ENCODE results near the gene AP2B1. TPM values are rescaled to one million over a fixed set of nuclear protein-coding genes. Genes with fewer than 3 reads are reported as not detected.
"Not testable (repeated sequence)": the region's sequence is repeated elsewhere in the genome, so short reads cannot be mapped to it uniquely, and the experiment has no call there.

The AP2B1 gene
- total RNA-seq, 1 experiment from 2014 or later: 82.7 TPM

GRCh38 chr17:35745246-35745645 lies 158.1 kb downstream of the AP2B1 start:
- no peak overlapping the region for H3K4me3 ChIP-seq (ENCODE audit: low read length)
- DNase-seq: no peak
- H3K27ac ChIP-seq (ENCODE audit: low read length): no peak overlapping the region
- no peak overlapping the region for H2AFZ ChIP-seq (ENCODE audit: low read length)
- H4K20me1 ChIP-seq (ENCODE audit: insufficient read depth, low read depth, low read length): 0 out of 2 replicates have a peak, but pooled peaks cover 4% of the 10 kb centered on the region
- H3K79me2 ChIP-seq (ENCODE audit: low read length): no peaks in the 10 kb centered on the region
- H3K9me2 ChIP-seq (replicated peaks; ENCODE audit: insufficient read depth, low read length): no peaks in the 10 kb centered on the region
- H3K4me1 ChIP-seq (ENCODE audit: low read length): no peaks in the 10 kb centered on the region
- no peaks in the 10 kb centered on the region for H3K9me3 ChIP-seq (ENCODE audit: low read length)
- H3K27me3 ChIP-seq (ENCODE audit: low read length): no peaks in the 10 kb centered on the region
- H3K36me3 ChIP-seq (ENCODE audit: insufficient read depth, low read length): no peaks in the 10 kb centered on the region
- H3K4me2 ChIP-seq (ENCODE audit: low read depth, low read length, poor library complexity, severe bottlenecking): no peak overlapping the region
- no peak overlapping the region for H3K9ac ChIP-seq (ENCODE audit: low read length)

- H3K27me3 ChIP-seq (ENCODE audit: low read length): no peaks in the 10 kb centered on the region
- no peak overlapping the region for H3K27ac ChIP-seq (ENCODE audit: low read length)
- H3K79me2 ChIP-seq (ENCODE audit: low read length): no peaks in the 10 kb centered on the region
- no peak overlapping the region for H3K9ac ChIP-seq (ENCODE audit: low read length)
- H3K4me1 ChIP-seq (ENCODE audit: low read length): no peaks in the 10 kb centered on the region
- H2AFZ ChIP-seq (ENCODE audit: low read length): no peak overlapping the region
- no peak overlapping the region for H3K4me2 ChIP-seq (ENCODE audit: low read depth, low read length, poor library complexity, severe bottlenecking)
- DNase-seq: no peak
- no peaks in the 10 kb centered on the region for H3K36me3 ChIP-seq (ENCODE audit: insufficient read depth, low read length)
- H4K20me1 ChIP-seq (ENCODE audit: insufficient read depth, low read depth, low read length): 0 out of 2 replicates have a peak, but pooled peaks cover 4% of the 10 kb centered on the region
- H3K9me3 ChIP-seq (ENCODE audit: low read length): no peaks in the 10 kb centered on the region
- no peaks in the 10 kb centered on the region for H3K9me2 ChIP-seq (replicated peaks; ENCODE audit: insufficient read depth, low read length)
- no peak overlapping the region for H3K4me3 ChIP-seq (ENCODE audit: low read length)
Measured at GRCh38 chr17:35745749-35746320, 158.7 kb downstream of the AP2B1 start.

GRCh38 chr17:35747540-35748017 lies 160.5 kb downstream of the AP2B1 start:
- no peaks in the 10 kb centered on the region for H3K27me3 ChIP-seq (ENCODE audit: low read length)
- 0 out of 2 replicates have a peak, but pooled peaks cover 4% of the 10 kb centered on the region for H4K20me1 ChIP-seq (ENCODE audit: insufficient read depth, low read depth, low read length)
- H3K36me3 ChIP-seq (ENCODE audit: insufficient read depth, low read length): no peaks in the 10 kb centered on the region
- no peaks in the 10 kb centered on the region for H3K4me1 ChIP-seq (ENCODE audit: low read length)
- H3K4me2 ChIP-seq (ENCODE audit: low read depth, low read length, poor library complexity, severe bottlenecking): no peak overlapping the region
- no peaks in the 10 kb centered on the region for H3K79me2 ChIP-seq (ENCODE audit: low read length)
- H3K9ac ChIP-seq (ENCODE audit: low read length): no peak overlapping the region
- no peak overlapping the region for H2AFZ ChIP-seq (ENCODE audit: low read length)
- no peaks in the 10 kb centered on the region for H3K9me3 ChIP-seq (ENCODE audit: low read length)
- DNase-seq: peak; percentile 92
- no peak overlapping the region for H3K4me3 ChIP-seq (ENCODE audit: low read length)
- no peaks in the 10 kb centered on the region for H3K9me2 ChIP-seq (replicated peaks; ENCODE audit: insufficient read depth, low read length)
- no peak overlapping the region for H3K27ac ChIP-seq (ENCODE audit: low read length)

GRCh38 chr17:35748341-35748841 lies 161.3 kb downstream of the AP2B1 start:
- H3K27ac ChIP-seq (ENCODE audit: low read length): no peak overlapping the region
- H3K27me3 ChIP-seq (ENCODE audit: low read length): no peaks in the 10 kb centered on the region
- no peaks in the 10 kb centered on the region for H3K9me2 ChIP-seq (replicated peaks; ENCODE audit: insufficient read depth, low read length)
- H3K4me1 ChIP-seq (ENCODE audit: low read length): no peaks in the 10 kb centered on the region
- H3K4me2 ChIP-seq (ENCODE audit: low read depth, low read length, poor library complexity, severe bottlenecking): no peak overlapping the region
- no peaks in the 10 kb centered on the region for H3K79me2 ChIP-seq (ENCODE audit: low read length)
- no peaks in the 10 kb centered on the region for H3K9me3 ChIP-seq (ENCODE audit: low read length)
- no peak overlapping the region for H3K4me3 ChIP-seq (ENCODE audit: low read length)
- H4K20me1 ChIP-seq (ENCODE audit: insufficient read depth, low read depth, low read length): 0 out of 2 replicates have a peak, but pooled peaks cover 2% of the 10 kb centered on the region
- H3K36me3 ChIP-seq (ENCODE audit: insufficient read depth, low read length): no peaks in the 10 kb centered on the region
- no peak overlapping the region for H3K9ac ChIP-seq (ENCODE audit: low read length)
- no peak overlapping the region for H2AFZ ChIP-seq (ENCODE audit: low read length)
- no peak for DNase-seq

- Histone ChIP-seq H3K4me2 (ENCODE audit: low read depth, low read length, poor library complexity, severe bottlenecking) (no peak overlapping the region), H3K27me3 (ENCODE audit: low read length) (no peaks in the 10 kb centered on the region), H3K4me3 (ENCODE audit: low read length) (no peak overlapping the region), H2AFZ (ENCODE audit: low read length) (no peak overlapping the region), H3K79me2 (ENCODE audit: low read length) (no peaks in the 10 kb centered on the region), H3K9me3 (ENCODE audit: low read length) (no peaks in the 10 kb centered on the region), H3K4me1 (ENCODE audit: low read length) (no peaks in the 10 kb centered on the region), H3K9me2 (replicated peaks; ENCODE audit: insufficient read depth, low read length) (no peaks in the 10 kb centered on the region), H3K9ac (ENCODE audit: low read length) (no peak overlapping the region), H3K27ac (ENCODE audit: low read length) (no peak overlapping the region), H4K20me1 (ENCODE audit: insufficient read depth, low read depth, low read length) (no peaks in the 10 kb centered on the region), H3K36me3 (ENCODE audit: insufficient read depth, low read length) (no peaks in the 10 kb centered on the region)
- no peak for DNase-seq
Measured at GRCh38 chr17:35748979-35749378, 161.9 kb downstream of the AP2B1 start.

GRCh38 chr17:35749560-35750412 lies 162.7 kb downstream of the AP2B1 start:
- Histone ChIP-seq H2AFZ (ENCODE audit: low read length) (no peak overlapping the region), H3K9ac (ENCODE audit: low read length) (no peak overlapping the region), H3K9me2 (replicated peaks; ENCODE audit: insufficient read depth, low read length) (no peaks in the 10 kb centered on the region), H3K4me2 (ENCODE audit: low read depth, low read length, poor library complexity, severe bottlenecking) (no peak overlapping the region), H3K36me3 (ENCODE audit: insufficient read depth, low read length) (no peaks in the 10 kb centered on the region), H3K27me3 (ENCODE audit: low read length) (no peaks in the 10 kb centered on the region), H3K4me1 (ENCODE audit: low read length) (no peaks in the 10 kb centered on the region), H3K27ac (ENCODE audit: low read length) (no peak overlapping the region), H4K20me1 (ENCODE audit: insufficient read depth, low read depth, low read length) (no peaks in the 10 kb centered on the region), H3K4me3 (ENCODE audit: low read length) (no peak overlapping the region), H3K9me3 (ENCODE audit: low read length) (no peaks in the 10 kb centered on the region), H3K79me2 (ENCODE audit: low read length) (no peaks in the 10 kb centered on the region)
- DNase-seq: no peak

GRCh38 chr17:35750526-35751395 lies 163.6 kb downstream of the AP2B1 start:
- Histone ChIP-seq H3K4me1 (ENCODE audit: low read length) (no peaks in the 10 kb centered on the region), H3K36me3 (ENCODE audit: insufficient read depth, low read length) (no peaks in the 10 kb centered on the region), H3K4me2 (ENCODE audit: low read depth, low read length, poor library complexity, severe bottlenecking) (no peak overlapping the region), H3K27me3 (ENCODE audit: low read length) (no peaks in the 10 kb centered on the region), H2AFZ (ENCODE audit: low read length) (no peak overlapping the region), H3K9me3 (ENCODE audit: low read length) (no peaks in the 10 kb centered on the region), H3K9ac (ENCODE audit: low read length) (no peak overlapping the region), H3K9me2 (replicated peaks; ENCODE audit: insufficient read depth, low read length) (no peaks in the 10 kb centered on the region), H4K20me1 (ENCODE audit: insufficient read depth, low read depth, low read length) (no peaks in the 10 kb centered on the region), H3K79me2 (ENCODE audit: low read length) (no peaks in the 10 kb centered on the region), H3K4me3 (ENCODE audit: low read length) (no peak overlapping the region), H3K27ac (ENCODE audit: low read length) (no peak overlapping the region)
- no peak for DNase-seq

GRCh38 chr17:35751541-35751940 lies 164.4 kb downstream of the AP2B1 start:
- not testable (repeated sequence) for H3K27me3 ChIP-seq (ENCODE audit: low read length); H4K20me1 ChIP-seq (ENCODE audit: insufficient read depth, low read depth, low read length)

More at GRCh38 chr17:35751541-35751940, 164.4 kb downstream of the AP2B1 start:
- H3K36me3 ChIP-seq (ENCODE audit: insufficient read depth, low read length); H2AFZ ChIP-seq (ENCODE audit: low read length); H3K4me3 ChIP-seq (ENCODE audit: low read length); H3K4me2 ChIP-seq (ENCODE audit: low read depth, low read length, poor library complexity, severe bottlenecking); H3K9me2 ChIP-seq (replicated peaks; ENCODE audit: insufficient read depth, low read length); H3K79me2 ChIP-seq (ENCODE audit: low read length); H3K4me1 ChIP-seq (ENCODE audit: low read length); H3K27ac ChIP-seq (ENCODE audit: low read length); DNase-seq; H3K9me3 ChIP-seq (ENCODE audit: low read length); H3K9ac ChIP-seq (ENCODE audit: low read length): not testable (repeated sequence)

All from Karpas-422 (cell line).